K562 (cell line): ENCODE measurements around the gene CAMK2G. TPM values are rescaled to one million over a fixed set of nuclear protein-coding genes. Genes with fewer than 3 reads are reported as not detected.
"Not testable (repeated sequence)": the region's sequence is repeated elsewhere in the genome, so short reads cannot be mapped to it uniquely, and the experiment has no call there.

Source experiments
- ATAC-seq: fragments of 200-7000 bp; cut with Tn5 transposase; 3 replicates; pipeline ENCODE4 v1.9.1; 2020; ENCODE audit warnings: moderate library complexity
- BruUV-seq: library from RNA; stranded (reverse); fragments of 400-500 nt; replicated peaks from 2 replicates; lab custom pipeline; 2021; lab: Mats Ljungman, UMichigan
- CTCF ChIA-PET: fragments of 300-600 bp; formaldehyde crosslinking; extraction: SDS; loops from one replicate; lab custom pipeline; 2021; ENCODE audit warnings: low intra/inter-chr PET ratio; lab: Yijun Ruan, JAX
- POLR2A ChIA-PET: fragments of 300-600, 350-650 bp; sonication (Branson Sonifier 250); formaldehyde crosslinking; extraction: SDS; loops from one replicate; lab custom pipeline; 2021; ENCODE audit warnings: antibody characterized with exemption, inconsistent platforms; lab: Yijun Ruan, JAX
- DNase-seq, 4 experiments: peaks; one replicate each; pipeline versions ENCODE4 v3.0.0 to v3.0.0-alpha.2; 2011 to 2018; ENCODE audit warnings: low spot score in 3 of 4, mixed read lengths in 3 of 4; ENCODE audit errors: extremely low read depth in 1 of 4
- FAIRE-seq: peaks from 2 replicates; lab custom pipeline; 2011; peaks lifted over from hg19 to GRCh38; lab: Jason Lieb, UNC
- H2AFZ ChIP-seq: 2 replicates; pipeline ENCODE4 v1.6.0; 2011; ENCODE audit warnings: low read depth, low read length, control low read depth, inconsistent platforms
- H3K27ac ChIP-seq: fragments of 200-600 bp; 3 replicates; pipeline ENCODE4 v1.8.0; 2011; ENCODE audit warnings: low read depth, mild to moderate bottlenecking, control low read depth, inconsistent platforms, low read length, moderate library complexity, mixed read lengths; ENCODE audit errors: extremely low read depth
- H3K27me3 ChIP-seq, 2 experiments: fragments of 300-600 bp in 1 of 2; 2 replicates in 1 of 2; 3 replicates in 1 of 2; pipeline versions ENCODE4 v1.6.0 to v1.8.0; 2011; ENCODE audit warnings: inconsistent platforms in 2 of 2, low read length in 2 of 2, mild to moderate bottlenecking in 1 of 2, mixed read lengths in 1 of 2, moderate library complexity in 1 of 2; ENCODE audit not compliant: control insufficient read depth in 2 of 2, insufficient read depth in 2 of 2
- H3K36me3 ChIP-seq: fragments of 300-600 bp; 3 replicates; pipeline ENCODE4 v1.8.0; 2011; ENCODE audit warnings: mild to moderate bottlenecking, low read length, inconsistent platforms; ENCODE audit not compliant: control insufficient read depth, insufficient read depth
- H3K4me1 ChIP-seq, 2 experiments: fragments of 200-600 bp in 1 of 2; replicated peaks in 1 of 2; 2 replicates in 1 of 2; 3 replicates in 1 of 2; pipeline versions ENCODE4 v1.5.1 to v1.8.0; 2011; ENCODE audit warnings: inconsistent platforms in 2 of 2, low read length in 2 of 2, mild to moderate bottlenecking in 1 of 2, mixed read lengths in 1 of 2, moderate library complexity in 1 of 2; ENCODE audit not compliant: control insufficient read depth in 2 of 2, insufficient read depth in 2 of 2
- H3K4me2 ChIP-seq: 2 replicates; pipeline ENCODE4 v1.6.1; 2011; ENCODE audit warnings: low read length, control low read depth, inconsistent platforms, mixed read lengths; ENCODE audit not compliant: insufficient read depth
- H3K4me3 ChIP-seq: fragments of 200-600 bp; sonication (generic), shearing (Covaris generic); 2 replicates; pipeline ENCODE4 v1.5.1; 2016; ENCODE audit warnings: control low read depth, inconsistent platforms
- H3K79me2 ChIP-seq: fragments of 200-600 bp; 3 replicates; pipeline ENCODE4 v1.8.0; 2011; ENCODE audit warnings: low read length, inconsistent platforms; ENCODE audit not compliant: control insufficient read depth, insufficient read depth
- H3K9ac ChIP-seq, 2 experiments: 2 replicates each; pipeline versions ENCODE4 v1.6.0 to v1.6.1; 2011; ENCODE audit warnings: low read depth in 2 of 2, low read length in 2 of 2, control low read depth in 1 of 2, inconsistent platforms in 1 of 2, mild to moderate bottlenecking in 1 of 2, mixed read lengths in 1 of 2; ENCODE audit not compliant: insufficient read depth in 1 of 2
- H3K9me1 ChIP-seq: one replicate; pipeline ENCODE4 v1.6.0; 2011; ENCODE audit warnings: inconsistent platforms, mild to moderate bottlenecking, low read length, moderate library complexity; ENCODE audit not compliant: control insufficient read depth, insufficient read depth
- H3K9me3 ChIP-seq: replicated peaks from 2 replicates; pipeline ENCODE4 v1.5.1; 2011; ENCODE audit warnings: low read depth, low read length, inconsistent platforms; ENCODE audit not compliant: control insufficient read depth, insufficient read depth
- H4K20me1 ChIP-seq: replicated peaks from 2 replicates; pipeline ENCODE4 v1.6.1; 2011; ENCODE audit warnings: low read length, inconsistent platforms, mixed read lengths; ENCODE audit not compliant: control insufficient read depth, insufficient read depth
- SNRNP70 ChIP-seq: fragments of 200-400 bp; formaldehyde crosslinking; optimal IDR thresholded peaks from 2 replicates; pipeline ENCODE3; 2017; ENCODE audit warnings: low read depth, low read length
- WGBS: fragments of 100-300 bp; shearing (Covaris generic); methylation state at CpG from one replicate; pipeline ENCODE4 v1.1.6; 2016; ENCODE audit warnings: low coverage, mixed read lengths; ENCODE audit not compliant: insufficient coverage; ENCODE audit errors: missing lambda C conversion rate; 5-methylcytosine and 5-hydroxymethylcytosine counted together
- in situ Hi-C: fragments of 300-500 bp; cut with MboI; formaldehyde crosslinking; loops from 4 replicates; pipeline ENCODE4 v1.15.0; 2018; ENCODE audit warnings: inconsistent platforms, mixed read lengths
- intact Hi-C: fragments of 100-400 bp; cut with micrococcal nuclease; formaldehyde crosslinking; loops from 2 replicates; pipeline ENCODE4 v1.14.2; 2022
- polyA plus RNA-seq, 8 experiments: library from polyadenylated mRNA; depleted of rRNA in 4 of 8; stranded (reverse) in 5 of 8; unstranded in 3 of 8; fragments of >200 nt; fragmentation: Nextera tagmentation in 2 of 8; fragmentation: Illumina TruSeq in 1 of 8; extraction: Ambion mirVana in 2 of 8; extraction: Trizol in 1 of 8; gene quantifications; 2 replicates each; pipeline versions ENCODE4 v1.2.1 to v1.2.3, GENCODE V29; 2011 to 2014; ENCODE audit warnings: inconsistent platforms in 1 of 8, missing spikeins in 1 of 8
- total RNA-seq, 7 experiments: library from RNA; depleted of rRNA in 6 of 7; stranded (reverse); fragments of >200 nt in 6 of 7; fragmentation: Illumina TruSeq in 2 of 7; extraction: Trizol in 2 of 7; gene quantifications; 2 replicates each; pipeline versions ENCODE4 v1.2.1 to v1.2.3, GENCODE V29; 2011 to 2021; ENCODE audit warnings: low replicate concordance in 1 of 7
- TF ChIP-seq, protein P1 (sequence below), 2 experiments: IDR thresholded peaks; 2 replicates each; pipeline ENCODE4 v1.6.1; 2011; ENCODE audit warnings: borderline replicate concordance in 1 of 2, control low read depth in 1 of 2, low read depth in 1 of 2, low read length in 1 of 2, mild to moderate bottlenecking in 1 of 2, mixed read lengths in 1 of 2, moderate library complexity in 1 of 2; ENCODE audit not compliant: insufficient read depth in 1 of 2, insufficient read length in 1 of 2, poor library complexity in 1 of 2, severe bottlenecking in 1 of 2; ENCODE audit errors: extremely low read depth in 1 of 2

CAMK2G gene
- total and polyA plus RNA-seq, 9 of the 15 experiments (the other 6 are each of a cell fraction or from before 2014, with no cell fraction given), result 9.0 to 37.9 (median 32.6) TPM

DNA sequence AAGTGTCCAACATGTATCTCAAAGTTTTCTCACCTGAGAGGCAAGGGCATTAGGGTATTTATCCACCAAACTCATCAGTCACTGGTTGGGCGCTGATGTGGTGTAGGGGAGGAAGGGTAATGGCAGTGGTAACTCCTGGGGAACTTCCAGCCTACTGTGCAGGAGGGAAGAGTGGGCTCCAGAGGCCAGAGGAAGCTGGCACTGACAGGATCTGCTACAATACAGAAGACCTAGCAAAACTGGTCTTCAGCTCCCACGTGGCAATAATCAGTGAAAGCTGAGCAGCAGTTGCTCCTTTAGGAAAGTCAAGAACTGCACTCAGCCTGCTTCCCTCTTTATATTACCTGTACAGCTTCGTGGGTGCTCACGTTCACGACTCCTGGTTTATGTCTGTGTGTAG is 17.2 kb upstream of the CAMK2G start (continued):
- TF ChIP-seq, protein P1, sequence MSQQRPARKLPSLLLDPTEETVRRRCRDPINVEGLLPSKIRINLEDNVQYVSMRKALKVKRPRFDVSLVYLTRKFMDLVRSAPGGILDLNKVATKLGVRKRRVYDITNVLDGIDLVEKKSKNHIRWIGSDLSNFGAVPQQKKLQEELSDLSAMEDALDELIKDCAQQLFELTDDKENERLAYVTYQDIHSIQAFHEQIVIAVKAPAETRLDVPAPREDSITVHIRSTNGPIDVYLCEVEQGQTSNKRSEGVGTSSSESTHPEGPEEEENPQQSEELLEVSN (IDR thresholded peaks at IDR 0.05; ENCODE audit: borderline replicate concordance in 1 of 2, extremely low read depth in 1 of 2, insufficient read depth in 1 of 2, insufficient read length in 1 of 2, low read depth in 1 of 2, low read length in 1 of 2, poor library complexity in 1 of 2, severe bottlenecking in 1 of 2), result no peak
- no peak for TF ChIP-seq SNRNP70

DNA sequence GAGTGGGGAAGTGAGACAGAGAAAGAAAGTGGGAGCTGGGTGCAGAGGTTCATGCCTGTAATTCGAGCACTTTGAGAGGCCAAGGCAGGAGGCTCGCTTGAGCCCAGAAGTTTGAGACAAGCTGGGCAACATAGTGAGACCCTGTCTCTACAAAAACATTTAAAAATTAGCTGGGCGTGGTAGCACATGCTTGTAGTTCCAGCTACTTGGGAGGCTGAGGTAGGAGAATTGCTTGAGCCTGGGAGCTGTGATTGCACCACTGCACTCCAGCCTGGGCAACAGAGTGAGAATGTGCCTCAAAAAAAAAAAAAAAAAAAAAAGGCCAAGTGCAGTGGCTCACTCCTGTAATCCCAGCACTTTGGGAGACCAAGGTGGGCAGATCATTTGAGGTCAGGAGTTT is 16.5 kb upstream of the CAMK2G start:
- not testable (repeated sequence) for ATAC-seq, H3K9me1 ChIP-seq

More for the DNA sequence above, 16.5 kb upstream of the CAMK2G start:
- H3K4me3 ChIP-seq, H3K27me3 ChIP-seq, H3K9ac ChIP-seq, H3K9me3 ChIP-seq, BruUV-seq, H2AFZ ChIP-seq, H3K27ac ChIP-seq, CTCF ChIA-PET, H3K79me2 ChIP-seq, H3K4me2 ChIP-seq, FAIRE-seq, H4K20me1 ChIP-seq, DNase-seq, H3K36me3 ChIP-seq, intact Hi-C loops, in situ Hi-C loops: not testable (repeated sequence)
- peaks cover 28 to 38% of the 10 kb centered on the region in 2 experiments for H3K4me1 ChIP-seq
- WGBS, result 47% methylated on average over 3 of the region's 3 CpGs
- POLR2A ChIA-PET, result interaction anchor here (0.7 to 1.7 kb wide), 5 partner anchors 9 to 54 kb away, joined by 3 to 4 read pairs (median 4); no protein-coding TSS in a partner anchor
